HepG2 (cell line): ENCODE results near the gene VILL. TPM values are rescaled to one million over a fixed set of nuclear protein-coding genes. Genes with fewer than 3 reads are reported as not detected.
A peak's percentile ranks its signal among the peaks of the same experiment; 100 is the strongest.

Experiments
- AKNA ChIP-seq: sonication (generic); formaldehyde crosslinking; IDR thresholded peaks from 2 replicates; pipeline ENCODE4 v1.4.0; 2020; ENCODE audit warnings: missing genetic modification reagents, borderline replicate concordance
- BRD4 ChIP-seq: sonication (generic); formaldehyde crosslinking; IDR thresholded peaks from 2 replicates; pipeline ENCODE4 v1.4.0; 2020; ENCODE audit warnings: missing genetic modification reagents
- CBX1 ChIP-seq: IDR thresholded peaks from one replicate; pipeline ENCODE4 v1.6.1; 2016; ENCODE audit warnings: antibody characterized with exemption, low read depth
- GATA4 ChIP-seq: sonication (generic); IDR thresholded peaks from 2 replicates; pipeline ENCODE4 v1.6.1; 2016; ENCODE audit warnings: antibody characterized with exemption, low read depth, borderline replicate concordance
- HMG20A ChIP-seq: IDR thresholded peaks from 2 replicates; pipeline ENCODE4 v1.6.1; 2016; ENCODE audit warnings: borderline replicate concordance
- YEATS4 ChIP-seq: sonication (generic); formaldehyde crosslinking; IDR thresholded peaks from 2 replicates; pipeline ENCODE4 v1.4.0; 2020; ENCODE audit warnings: missing genetic modification reagents, borderline replicate concordance
- ZBTB1 ChIP-seq: sonication (generic); formaldehyde crosslinking; IDR thresholded peaks from 2 replicates; pipeline ENCODE4 v1.4.0; 2020; ENCODE audit warnings: missing genetic modification reagents, borderline replicate concordance
- ZNF816 ChIP-seq: sonication (generic); formaldehyde crosslinking; IDR thresholded peaks from 2 replicates; pipeline ENCODE4 v1.8.0; 2022; ENCODE audit warnings: missing genetic modification reagents, mild to moderate bottlenecking, borderline replicate concordance
- ZSCAN21 ChIP-seq: sonication (generic); formaldehyde crosslinking; IDR thresholded peaks from 2 replicates; pipeline ENCODE4 v1.8.0; 2022; ENCODE audit warnings: mild to moderate bottlenecking, missing genetic modification reagents, moderate library complexity, borderline replicate concordance
- polyA plus RNA-seq, 8 experiments: library from polyadenylated mRNA; depleted of rRNA in 3 of 8; stranded (reverse) in 7 of 8; unstranded in 1 of 8; fragments of >200 nt; fragmentation: Illumina TruSeq in 4 of 8; extraction: Trizol in 4 of 8; gene quantifications; 2 replicates each; pipeline versions ENCODE4 v1.2.1 to v1.2.3, GENCODE V29; 2011 to 2016; ENCODE audit warnings: low read depth in 4 of 8, missing spikeins in 1 of 8, mixed read lengths in 1 of 8; ENCODE audit not compliant: insufficient read depth in 1 of 8
- total RNA-seq, 5 experiments: library from RNA; depleted of rRNA; stranded (reverse); fragments of >200 nt; fragmentation: Illumina TruSeq; extraction: Trizol; gene quantifications; 2 replicates each; pipeline ENCODE4 v1.2.3, GENCODE V29; 2016; ENCODE audit warnings: low read depth in 1 of 5
- TF ChIP-seq, protein P1 (sequence below): sonication (generic); formaldehyde crosslinking; IDR thresholded peaks from 2 replicates; pipeline ENCODE4 v1.8.1; 2023; ENCODE audit warnings: mild to moderate bottlenecking, missing genetic modification reagents
- TF ChIP-seq, protein P2 (sequence below), 2 experiments: sonication (generic) in 1 of 2; formaldehyde crosslinking in 1 of 2; IDR thresholded peaks; 2 replicates each; pipeline versions ENCODE4 v1.6.1 to v1.9.0; 2014 to 2022; ENCODE audit warnings: antibody characterized with exemption in 1 of 2, borderline replicate concordance in 1 of 2, inconsistent platforms in 1 of 2, low read depth in 1 of 2, missing genetic modification reagents in 1 of 2
- TF ChIP-seq, protein P3 (sequence below): sonication (generic); formaldehyde crosslinking; IDR thresholded peaks from 2 replicates; pipeline ENCODE4 v1.4.0; 2020; ENCODE audit warnings: missing genetic modification reagents, low read depth, mild to moderate bottlenecking, borderline replicate concordance
- TF ChIP-seq, protein P4 (sequence below): sonication (generic); formaldehyde crosslinking; IDR thresholded peaks from 2 replicates; pipeline ENCODE4 v1.4.0; 2020; ENCODE audit warnings: missing genetic modification reagents

VILL gene
- total and polyA plus RNA-seq, 2 of the 13 experiments (the other 11 are each of a cell fraction or from before 2014, with no cell fraction given), result 3.2 to 5.3 TPM

- TF ChIP-seq AKNA (no peak), ZNF816 (no peak), ZBTB1 (CRISPR knock-in tag) (no peak), HMG20A (peak; percentile 39; the same call in 1 of the 2 replicates), BRD4 (CRISPR knock-in tag) (no peak), GATA4 (no peak), CBX1 (no peak), YEATS4 (CRISPR knock-in tag) (no peak; the same call in 1 of the 2 replicates), ZSCAN21 (CRISPR knock-in tag) (no peak)
- TF ChIP-seq, protein P1, sequence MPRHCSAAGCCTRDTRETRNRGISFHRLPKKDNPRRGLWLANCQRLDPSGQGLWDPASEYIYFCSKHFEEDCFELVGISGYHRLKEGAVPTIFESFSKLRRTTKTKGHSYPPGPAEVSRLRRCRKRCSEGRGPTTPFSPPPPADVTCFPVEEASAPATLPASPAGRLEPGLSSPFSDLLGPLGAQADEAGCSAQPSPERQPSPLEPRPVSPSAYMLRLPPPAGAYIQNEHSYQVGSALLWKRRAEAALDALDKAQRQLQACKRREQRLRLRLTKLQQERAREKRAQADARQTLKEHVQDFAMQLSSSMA (CRISPR knock-in tag), result no peak
- TF ChIP-seq, protein P2, sequence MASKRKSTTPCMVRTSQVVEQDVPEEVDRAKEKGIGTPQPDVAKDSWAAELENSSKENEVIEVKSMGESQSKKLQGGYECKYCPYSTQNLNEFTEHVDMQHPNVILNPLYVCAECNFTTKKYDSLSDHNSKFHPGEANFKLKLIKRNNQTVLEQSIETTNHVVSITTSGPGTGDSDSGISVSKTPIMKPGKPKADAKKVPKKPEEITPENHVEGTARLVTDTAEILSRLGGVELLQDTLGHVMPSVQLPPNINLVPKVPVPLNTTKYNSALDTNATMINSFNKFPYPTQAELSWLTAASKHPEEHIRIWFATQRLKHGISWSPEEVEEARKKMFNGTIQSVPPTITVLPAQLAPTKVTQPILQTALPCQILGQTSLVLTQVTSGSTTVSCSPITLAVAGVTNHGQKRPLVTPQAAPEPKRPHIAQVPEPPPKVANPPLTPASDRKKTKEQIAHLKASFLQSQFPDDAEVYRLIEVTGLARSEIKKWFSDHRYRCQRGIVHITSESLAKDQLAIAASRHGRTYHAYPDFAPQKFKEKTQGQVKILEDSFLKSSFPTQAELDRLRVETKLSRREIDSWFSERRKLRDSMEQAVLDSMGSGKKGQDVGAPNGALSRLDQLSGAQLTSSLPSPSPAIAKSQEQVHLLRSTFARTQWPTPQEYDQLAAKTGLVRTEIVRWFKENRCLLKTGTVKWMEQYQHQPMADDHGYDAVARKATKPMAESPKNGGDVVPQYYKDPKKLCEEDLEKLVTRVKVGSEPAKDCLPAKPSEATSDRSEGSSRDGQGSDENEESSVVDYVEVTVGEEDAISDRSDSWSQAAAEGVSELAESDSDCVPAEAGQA (IDR thresholded peaks at IDR 0.05; ENCODE audit: low read depth), result no peak
- TF ChIP-seq, protein P2 (CRISPR knock-in tag; IDR thresholded peaks at IDR 0.05; ENCODE audit: borderline replicate concordance), result no peak
- TF ChIP-seq, protein P3, sequence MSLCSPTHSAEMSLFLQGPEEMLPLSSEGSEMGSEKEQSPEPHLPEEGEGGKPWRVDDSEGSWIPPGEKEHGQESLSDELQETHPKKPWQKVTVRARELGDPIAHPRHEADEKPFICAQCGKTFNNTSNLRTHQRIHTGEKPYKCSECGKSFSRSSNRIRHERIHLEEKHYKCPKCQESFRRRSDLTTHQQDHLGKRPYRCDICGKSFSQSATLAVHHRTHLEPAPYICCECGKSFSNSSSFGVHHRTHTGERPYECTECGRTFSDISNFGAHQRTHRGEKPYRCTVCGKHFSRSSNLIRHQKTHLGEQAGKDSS, result no peak
- TF ChIP-seq, protein P4, sequence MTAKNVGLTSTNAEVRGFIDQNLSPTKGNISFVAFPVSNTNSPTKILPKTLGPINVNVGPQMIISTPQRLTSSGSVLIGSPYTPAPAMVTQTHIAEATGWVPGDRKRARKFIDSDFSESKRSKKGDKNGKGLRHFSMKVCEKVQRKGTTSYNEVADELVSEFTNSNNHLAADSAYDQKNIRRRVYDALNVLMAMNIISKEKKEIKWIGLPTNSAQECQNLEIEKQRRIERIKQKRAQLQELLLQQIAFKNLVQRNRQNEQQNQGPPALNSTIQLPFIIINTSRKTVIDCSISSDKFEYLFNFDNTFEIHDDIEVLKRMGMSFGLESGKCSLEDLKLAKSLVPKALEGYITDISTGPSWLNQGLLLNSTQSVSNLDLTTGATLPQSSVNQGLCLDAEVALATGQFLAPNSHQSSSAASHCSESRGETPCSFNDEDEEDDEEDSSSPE (CRISPR knock-in tag), result no peak
These were observed 14.8 kb downstream of the VILL start (continued) for GRCh38 chr3:38005076-38006020.
